ENCODE data around the gene CRABP2. TPM values are rescaled to one million over a fixed set of nuclear protein-coding genes. Genes with fewer than 3 reads are reported as not detected.
A peak's percentile ranks its signal among the peaks of the same experiment; 100 is the strongest.

CRABP2 gene
- total RNA-seq, 1 experiment from 2014 or later = 209 TPM

DNA sequence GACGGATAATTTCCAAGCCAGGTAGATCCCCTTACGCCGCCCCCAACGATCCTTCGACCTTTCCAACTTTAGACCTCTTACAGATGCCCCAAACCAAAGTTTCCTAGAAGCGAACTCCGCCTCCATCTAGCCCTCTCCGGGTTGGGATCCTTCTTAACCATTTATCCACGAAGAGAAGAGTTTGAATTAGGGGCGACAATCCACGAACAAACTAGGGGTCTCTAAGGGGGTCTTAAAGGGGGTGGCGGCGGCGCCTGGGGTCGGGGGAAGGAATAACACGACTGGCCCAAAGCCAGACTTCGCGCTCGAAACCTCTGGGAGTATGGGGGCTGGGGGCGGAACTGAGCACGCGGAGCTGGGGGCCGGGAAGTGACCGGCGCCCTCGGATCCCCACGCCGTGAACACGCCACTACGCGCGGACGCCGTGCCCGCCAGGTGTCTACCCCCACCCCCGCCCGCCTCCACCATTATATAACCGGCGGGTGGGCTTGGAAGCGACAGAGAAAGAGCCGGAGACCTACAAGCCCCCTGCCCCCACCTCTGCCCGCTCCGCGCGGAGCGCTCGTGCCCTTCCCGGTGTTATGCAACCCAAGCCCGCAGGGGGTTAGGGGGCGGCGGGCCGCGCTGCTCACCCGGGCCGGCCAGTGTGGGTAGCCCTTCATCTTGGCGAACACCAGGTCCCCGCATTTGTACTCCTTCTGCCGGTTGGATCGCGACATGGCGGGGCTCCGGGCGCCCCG is 45.5 kb upstream of the CRABP2 start (continued):
- no peak for TF ChIP-seq SRF (IDR thresholded peaks at IDR 0.05; ENCODE audit: low read depth)
- TF ChIP-seq, protein P1, sequence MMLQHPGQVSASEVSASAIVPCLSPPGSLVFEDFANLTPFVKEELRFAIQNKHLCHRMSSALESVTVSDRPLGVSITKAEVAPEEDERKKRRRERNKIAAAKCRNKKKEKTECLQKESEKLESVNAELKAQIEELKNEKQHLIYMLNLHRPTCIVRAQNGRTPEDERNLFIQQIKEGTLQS (IDR thresholded peaks at IDR 0.05) = no peak
- TF ChIP-seq, protein P2, sequence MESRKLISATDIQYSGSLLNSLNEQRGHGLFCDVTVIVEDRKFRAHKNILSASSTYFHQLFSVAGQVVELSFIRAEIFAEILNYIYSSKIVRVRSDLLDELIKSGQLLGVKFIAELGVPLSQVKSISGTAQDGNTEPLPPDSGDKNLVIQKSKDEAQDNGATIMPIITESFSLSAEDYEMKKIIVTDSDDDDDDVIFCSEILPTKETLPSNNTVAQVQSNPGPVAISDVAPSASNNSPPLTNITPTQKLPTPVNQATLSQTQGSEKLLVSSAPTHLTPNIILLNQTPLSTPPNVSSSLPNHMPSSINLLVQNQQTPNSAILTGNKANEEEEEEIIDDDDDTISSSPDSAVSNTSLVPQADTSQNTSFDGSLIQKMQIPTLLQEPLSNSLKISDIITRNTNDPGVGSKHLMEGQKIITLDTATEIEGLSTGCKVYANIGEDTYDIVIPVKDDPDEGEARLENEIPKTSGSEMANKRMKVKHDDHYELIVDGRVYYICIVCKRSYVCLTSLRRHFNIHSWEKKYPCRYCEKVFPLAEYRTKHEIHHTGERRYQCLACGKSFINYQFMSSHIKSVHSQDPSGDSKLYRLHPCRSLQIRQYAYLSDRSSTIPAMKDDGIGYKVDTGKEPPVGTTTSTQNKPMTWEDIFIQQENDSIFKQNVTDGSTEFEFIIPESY (IDR thresholded peaks at IDR 0.05; ENCODE audit: extremely low read depth, insufficient replicate concordance, low read length) = no peak
- TF ChIP-seq, protein P3, sequence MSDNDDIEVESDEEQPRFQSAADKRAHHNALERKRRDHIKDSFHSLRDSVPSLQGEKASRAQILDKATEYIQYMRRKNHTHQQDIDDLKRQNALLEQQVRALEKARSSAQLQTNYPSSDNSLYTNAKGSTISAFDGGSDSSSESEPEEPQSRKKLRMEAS (IDR thresholded peaks at IDR 0.05) = no peak
- TF ChIP-seq POLR2AphosphoS5 (IDR thresholded peaks at IDR 0.05; ENCODE audit: low read depth, low read length) = no peak; the same call in none of the 2 replicates
- TF ChIP-seq ZFX (IDR thresholded peaks at IDR 0.05) = no peak
- TF ChIP-seq SIN3A (IDR thresholded peaks at IDR 0.05; ENCODE audit: low read depth) = no peak
- TF ChIP-seq TCF7L2 (IDR thresholded peaks at IDR 0.05; ENCODE audit: borderline replicate concordance, extremely low read depth, insufficient read depth, insufficient read length) = no peak
- TF ChIP-seq CBX3 (IDR thresholded peaks at IDR 0.05; ENCODE audit: low read depth) = no peak
- no peak for TF ChIP-seq SP1 (IDR thresholded peaks at IDR 0.05; ENCODE audit: low read depth)

DNA sequence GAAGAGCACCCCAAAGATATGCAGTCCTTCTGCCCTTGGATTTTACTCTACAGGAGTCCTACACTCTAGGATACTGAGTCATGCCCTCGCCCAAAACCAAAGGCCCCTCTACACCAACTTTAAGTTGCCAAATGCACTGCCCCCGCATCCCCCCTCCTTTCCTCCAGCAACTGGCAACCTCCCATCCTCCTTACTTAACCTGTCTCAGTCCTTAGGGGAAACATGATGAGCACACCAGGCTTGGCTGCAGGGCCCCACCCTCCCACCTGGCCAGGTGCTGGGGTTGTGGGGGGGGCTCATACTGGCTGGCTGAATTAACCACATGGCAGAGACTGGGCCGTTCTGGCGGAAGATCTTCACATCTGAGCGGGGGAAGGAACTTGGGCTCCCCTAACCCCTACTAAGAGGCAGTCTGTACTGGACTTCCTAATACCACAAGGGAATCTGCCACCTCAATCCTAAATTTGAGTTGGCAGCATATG is 44.8 kb upstream of the CRABP2 start:
- Histone ChIP-seq H3K4me1 (ENCODE audit: control insufficient read depth in 1 of 2, insufficient read depth in 2 of 2, low read length in 2 of 2) (peaks cover 29 to 61% of the 10 kb centered on the region in 2 experiments), H3K36me3 (ENCODE audit: control insufficient read depth in 1 of 2, insufficient read depth in 2 of 2, low read length in 2 of 2) (peaks cover 0 to 5% of the 10 kb centered on the region in 2 experiments; a peak in 1 of 4 replicates), H3K79me2 (ENCODE audit: insufficient read depth, low read length) (peaks cover 79% of the 10 kb centered on the region), H2AFZ (ENCODE audit: low read depth, low read length, poor library complexity, severe bottlenecking) (no peak overlapping the region), H3K9me2 (ENCODE audit: insufficient read depth) (no peaks in the 10 kb centered on the region), H4K20me1 (ENCODE audit: insufficient read depth) (no peaks in the 10 kb centered on the region), H3K4me2 (ENCODE audit: low read length) (peak overlapping the region; percentile 97), H3K27me3 (ENCODE audit: insufficient read depth, low read length) (no peaks in the 10 kb centered on the region), H3K4me3 (replicated peaks in 1 of 2; ENCODE audit: low read depth in 1 of 2, low read length in 2 of 2) (peak overlapping the region; percentile 67 to 97), H3K9ac (ENCODE audit: low read length) (peak overlapping the region; percentile 94), H3K9me3 (ENCODE audit: control insufficient read depth in 1 of 2, insufficient read depth in 1 of 2, low read depth in 1 of 2, low read length in 2 of 2) (no peaks in the 10 kb centered on the region), H3K27ac (ENCODE audit: low read depth, low read length) (peak overlapping the region; percentile 99)
- RAD21 ChIA-PET (ENCODE audit: low non-redundant PET in 1 of 2, low total read pairs in 2 of 2, uncharacterized antibody in 2 of 2, unreplicated experiment in 2 of 2) = no interaction called here
- CTCF ChIA-PET = interaction anchor here (1.1 to 1.2 kb wide), 2 partner anchors 22 to 23 kb away, joined by 3 read pairs; partner anchors contain the start of genes ISG20L2 and METTL25B
- POLR2A ChIA-PET = interaction anchor here (0.7 to 1.1 kb wide), 2 partner anchors 9 to 17 kb away, joined by 3 read pairs; partner anchors contain the start of genes MRPL24 and PRCC
- intact Hi-C loops (cut with micrococcal nuclease) = no loop called here
- DNase-seq (ENCODE audit: low read depth, low spot score) (no peak), ATAC-seq (0 out of 2 replicates have a peak, but pooled peaks have one; percentile 7)
- no TSS peak for BruUV-seq (replicated peaks)
- no peak for TF ChIP-seq EZH2phosphoT487 (IDR thresholded peaks at IDR 0.05; ENCODE audit: borderline replicate concordance)
- TF ChIP-seq ELF1 (IDR thresholded peaks at IDR 0.05; ENCODE audit: borderline replicate concordance, low read depth) = no peak
- TF ChIP-seq, protein P4, sequence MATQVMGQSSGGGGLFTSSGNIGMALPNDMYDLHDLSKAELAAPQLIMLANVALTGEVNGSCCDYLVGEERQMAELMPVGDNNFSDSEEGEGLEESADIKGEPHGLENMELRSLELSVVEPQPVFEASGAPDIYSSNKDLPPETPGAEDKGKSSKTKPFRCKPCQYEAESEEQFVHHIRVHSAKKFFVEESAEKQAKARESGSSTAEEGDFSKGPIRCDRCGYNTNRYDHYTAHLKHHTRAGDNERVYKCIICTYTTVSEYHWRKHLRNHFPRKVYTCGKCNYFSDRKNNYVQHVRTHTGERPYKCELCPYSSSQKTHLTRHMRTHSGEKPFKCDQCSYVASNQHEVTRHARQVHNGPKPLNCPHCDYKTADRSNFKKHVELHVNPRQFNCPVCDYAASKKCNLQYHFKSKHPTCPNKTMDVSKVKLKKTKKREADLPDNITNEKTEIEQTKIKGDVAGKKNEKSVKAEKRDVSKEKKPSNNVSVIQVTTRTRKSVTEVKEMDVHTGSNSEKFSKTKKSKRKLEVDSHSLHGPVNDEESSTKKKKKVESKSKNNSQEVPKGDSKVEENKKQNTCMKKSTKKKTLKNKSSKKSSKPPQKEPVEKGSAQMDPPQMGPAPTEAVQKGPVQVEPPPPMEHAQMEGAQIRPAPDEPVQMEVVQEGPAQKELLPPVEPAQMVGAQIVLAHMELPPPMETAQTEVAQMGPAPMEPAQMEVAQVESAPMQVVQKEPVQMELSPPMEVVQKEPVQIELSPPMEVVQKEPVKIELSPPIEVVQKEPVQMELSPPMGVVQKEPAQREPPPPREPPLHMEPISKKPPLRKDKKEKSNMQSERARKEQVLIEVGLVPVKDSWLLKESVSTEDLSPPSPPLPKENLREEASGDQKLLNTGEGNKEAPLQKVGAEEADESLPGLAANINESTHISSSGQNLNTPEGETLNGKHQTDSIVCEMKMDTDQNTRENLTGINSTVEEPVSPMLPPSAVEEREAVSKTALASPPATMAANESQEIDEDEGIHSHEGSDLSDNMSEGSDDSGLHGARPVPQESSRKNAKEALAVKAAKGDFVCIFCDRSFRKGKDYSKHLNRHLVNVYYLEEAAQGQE (IDR thresholded peaks at IDR 0.05; ENCODE audit: low read depth) = no peak
- no peak for TF ChIP-seq EGR1 (IDR thresholded peaks at IDR 0.05; ENCODE audit: low read depth)
- TF ChIP-seq, protein P2 (IDR thresholded peaks at IDR 0.05; ENCODE audit: extremely low read depth, insufficient replicate concordance, low read length) = no peak
- TF ChIP-seq POLR2AphosphoS5 (IDR thresholded peaks at IDR 0.05; ENCODE audit: low read depth, low read length) = peak; percentile 53; the same call in 1 of the 2 replicates

Data from HCT116 (cell line).